Thyroid gland (tissue), 4 donors: Measurements from ENCODE around the gene SFTPA1. TPM values are rescaled to one million over a fixed set of nuclear protein-coding genes. Genes with fewer than 3 reads are reported as not detected.
A peak's percentile ranks its signal among the peaks of the same experiment; 100 is the strongest.
"Not testable (repeated sequence)": the region's sequence is repeated elsewhere in the genome, so short reads cannot be mapped to it uniquely, and the experiment has no call there.

ENCODE experiments used
- DNase-seq, 2 donors: peaks; one replicate each; pipeline ENCODE4 v3.0.0-alpha.2; 2019
- H3K27ac ChIP-seq, 3 donors: fragments of 200-600 bp; sonication (generic); 1 replicate in 2 of 3; 2 replicates in 1 of 3; pipeline ENCODE4 v1.5.1; 2016 to 2019; ENCODE audit warnings: mild to moderate bottlenecking in 1 of 3, moderate library complexity in 1 of 3
- H3K27me3 ChIP-seq: fragments of 200-600 bp; sonication (generic); one replicate; pipeline ENCODE4 v1.5.1; 2019
- H3K36me3 ChIP-seq, 2 donors: fragments of 200-600 bp; sonication (generic); one replicate each; pipeline ENCODE4 v1.5.1; 2016 to 2019
- H3K4me1 ChIP-seq, 2 donors: fragments of 200-600 bp; sonication (generic); one replicate each; pipeline ENCODE4 v1.5.1; 2017 to 2019
- H3K4me3 ChIP-seq, 3 donors: fragments of 200-600 bp; sonication (generic); replicated peaks in 1 of 3; 1 replicate in 2 of 3; 2 replicates in 1 of 3; pipeline ENCODE4 v1.5.1; 2016; ENCODE audit warnings: mild to moderate bottlenecking in 1 of 3
- H3K9me3 ChIP-seq: fragments of 200-600 bp; sonication (generic); one replicate; pipeline ENCODE4 v1.5.1; 2017
- POLR2A ChIP-seq, 2 donors: fragments of 450-650 bp; IDR thresholded peaks; one replicate each; pipeline ENCODE4 v1.6.1; 2017; ENCODE audit warnings: antibody characterized with exemption in 2 of 2, mild to moderate bottlenecking in 2 of 2, moderate library complexity in 1 of 2
- WGBS, 2 donors: methylation state at CpG; one replicate each; pipeline ENCODE4 v1.1.5; 2017; 5-methylcytosine and 5-hydroxymethylcytosine counted together
- intact Hi-C: fragments of 100-400 bp; cut with DNase I; formaldehyde crosslinking; loops from one replicate; pipeline ENCODE4 v1.15.1; 2023
- total RNA-seq, 4 donors: library from RNA; depleted of rRNA; stranded (reverse); fragments of >200 nt; gene quantifications; one replicate each; pipeline ENCODE4 v1.2.3, GENCODE V29; 2016
- TF ChIP-seq, protein P1 (sequence below), 6 experiments: fragments of 200-600 bp in 3 of 6; fragments of 450-650 bp in 3 of 6; sonication (generic) in 3 of 6; IDR thresholded peaks; one replicate each; pipeline ENCODE4 v1.5.1; 2016 to 2019; ENCODE audit warnings: antibody characterized with exemption in 6 of 6, mild to moderate bottlenecking in 2 of 6, inconsistent platforms in 1 of 6, moderate library complexity in 1 of 6

The SFTPA1 gene
- total RNA-seq, 4 donors from 2014 or later = not detected

DNA sequence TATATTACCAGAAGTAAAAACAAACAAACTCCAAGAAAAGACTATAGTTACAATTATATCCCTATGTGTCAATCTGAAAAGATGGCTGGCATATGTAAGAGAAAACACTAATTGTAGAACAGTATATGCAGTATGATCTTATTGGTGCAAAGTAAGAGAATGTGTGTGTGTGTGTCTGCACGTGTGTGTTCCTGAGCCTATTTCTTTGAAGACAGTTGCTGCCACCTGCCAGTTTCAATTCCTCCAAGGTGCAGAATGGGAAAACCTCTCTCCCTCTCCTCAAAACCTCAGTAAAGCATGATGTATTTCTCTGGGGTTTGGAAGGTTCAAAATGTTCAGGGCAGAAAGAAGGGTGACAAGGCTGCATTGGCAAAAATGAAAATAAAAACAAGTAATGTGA lies 8.8 kb upstream of the SFTPA1 start:
- no peak for DNase-seq
- Histone ChIP-seq H3K27ac (no peak overlapping the region), H3K4me1 (no peaks in the 10 kb centered on the region), H3K9me3 (no peaks in the 10 kb centered on the region), H3K4me3 (no peak overlapping the region), H3K36me3 (no peaks in the 10 kb centered on the region), H3K27me3 (no peaks in the 10 kb centered on the region)
- intact Hi-C loops = no loop called here
- 46 to 47% methylated on average over 1 of the region's 1 CpG for WGBS, 2 donors
- TF ChIP-seq, protein P1, sequence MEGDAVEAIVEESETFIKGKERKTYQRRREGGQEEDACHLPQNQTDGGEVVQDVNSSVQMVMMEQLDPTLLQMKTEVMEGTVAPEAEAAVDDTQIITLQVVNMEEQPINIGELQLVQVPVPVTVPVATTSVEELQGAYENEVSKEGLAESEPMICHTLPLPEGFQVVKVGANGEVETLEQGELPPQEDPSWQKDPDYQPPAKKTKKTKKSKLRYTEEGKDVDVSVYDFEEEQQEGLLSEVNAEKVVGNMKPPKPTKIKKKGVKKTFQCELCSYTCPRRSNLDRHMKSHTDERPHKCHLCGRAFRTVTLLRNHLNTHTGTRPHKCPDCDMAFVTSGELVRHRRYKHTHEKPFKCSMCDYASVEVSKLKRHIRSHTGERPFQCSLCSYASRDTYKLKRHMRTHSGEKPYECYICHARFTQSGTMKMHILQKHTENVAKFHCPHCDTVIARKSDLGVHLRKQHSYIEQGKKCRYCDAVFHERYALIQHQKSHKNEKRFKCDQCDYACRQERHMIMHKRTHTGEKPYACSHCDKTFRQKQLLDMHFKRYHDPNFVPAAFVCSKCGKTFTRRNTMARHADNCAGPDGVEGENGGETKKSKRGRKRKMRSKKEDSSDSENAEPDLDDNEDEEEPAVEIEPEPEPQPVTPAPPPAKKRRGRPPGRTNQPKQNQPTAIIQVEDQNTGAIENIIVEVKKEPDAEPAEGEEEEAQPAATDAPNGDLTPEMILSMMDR (IDR thresholded peaks at IDR 0.05) = no peak
- TF ChIP-seq POLR2A (IDR thresholded peaks at IDR 0.05) = no peak

DNA sequence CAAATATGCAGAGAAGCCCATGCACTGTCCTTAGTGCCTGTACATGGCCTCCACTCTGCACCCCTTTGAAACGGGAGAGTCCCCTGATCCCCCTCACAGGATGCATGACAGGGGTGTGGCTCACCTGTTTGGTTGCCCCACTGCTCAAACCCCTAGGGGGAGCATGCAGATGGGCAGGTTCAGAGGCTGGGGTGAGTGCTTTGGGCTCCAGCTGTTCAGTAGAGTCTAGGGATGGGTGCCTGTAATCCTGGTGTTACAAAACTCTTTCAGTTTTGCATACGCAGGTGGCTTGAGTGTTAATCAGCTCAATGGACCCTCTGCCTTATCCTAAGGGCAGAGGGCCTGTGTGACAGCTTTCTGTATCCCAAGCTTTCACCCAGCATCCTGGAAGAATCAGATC lies 7.8 kb upstream of the SFTPA1 start:
- WGBS, 2 donors = 44 to 69% methylated on average over 2 of the region's 2 CpGs
- H3K27ac ChIP-seq = no peak overlapping the region

DNA sequence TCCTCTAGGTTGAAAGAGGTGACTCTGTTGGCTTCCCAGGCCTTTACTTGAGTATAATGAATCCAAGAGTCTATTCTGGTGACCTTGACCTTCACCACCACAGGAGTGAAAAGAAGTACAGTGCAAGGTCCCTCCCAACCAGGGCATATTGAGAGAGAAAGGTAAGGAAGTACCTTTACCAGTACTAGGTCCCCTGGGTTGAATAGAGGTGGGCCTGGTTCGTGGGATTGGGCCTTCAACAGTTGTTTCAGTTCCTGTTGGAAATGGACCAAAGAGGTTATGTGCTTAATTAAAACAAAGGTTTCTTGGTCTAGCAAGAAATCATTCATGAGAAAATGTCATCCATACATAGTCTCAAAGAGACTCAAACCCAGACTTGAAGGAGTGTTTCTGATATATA lies 6.4 kb upstream of the SFTPA1 start:
- H3K9me3 ChIP-seq = no peaks in the 10 kb centered on the region
- no peak overlapping the region for H3K4me3 ChIP-seq
- WGBS, 2 donors = 72 to 84% methylated on average over 1 of the region's 1 CpG
- H3K27me3 ChIP-seq = no peaks in the 10 kb centered on the region
- intact Hi-C loops = no loop called here
- H3K36me3 ChIP-seq = no peaks in the 10 kb centered on the region
- no peaks in the 10 kb centered on the region for H3K4me1 ChIP-seq
- H3K27ac ChIP-seq = no peak overlapping the region
- no peak for TF ChIP-seq POLR2A (IDR thresholded peaks at IDR 0.05)
- TF ChIP-seq, protein P1 (IDR thresholded peaks at IDR 0.05) = no peak
- no peak for DNase-seq

More for the DNA sequence above, 7.8 kb upstream of the SFTPA1 start:
- Histone ChIP-seq H3K27me3 (no peaks in the 10 kb centered on the region), H3K4me1 (no peaks in the 10 kb centered on the region), H3K36me3 (no peaks in the 10 kb centered on the region), H3K9me3 (no peaks in the 10 kb centered on the region), H3K4me3 (no peak overlapping the region)
- intact Hi-C loops = no loop called here
- TF ChIP-seq, protein P1 (IDR thresholded peaks at IDR 0.05) = no peak
- TF ChIP-seq POLR2A (IDR thresholded peaks at IDR 0.05) = no peak
- DNase-seq = no peak

DNA sequence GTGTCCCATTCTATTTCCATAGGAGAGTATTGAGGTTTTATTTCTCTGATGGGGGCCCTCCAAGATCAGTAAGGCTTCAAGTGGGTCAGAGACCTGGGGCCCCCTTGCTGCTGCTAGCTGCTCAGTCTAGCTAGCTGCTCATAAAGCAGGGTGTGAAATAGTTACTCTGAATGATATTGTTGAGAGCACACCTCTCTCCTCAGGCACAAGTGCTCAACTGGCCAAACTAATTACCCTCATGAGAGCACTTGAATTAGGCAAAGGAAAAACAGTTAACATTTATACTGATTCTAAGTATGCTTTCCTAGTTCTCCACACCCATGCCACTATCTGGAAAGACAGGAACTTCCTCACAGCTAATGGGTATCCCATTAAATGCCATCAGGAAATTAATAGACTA lies 5.4 kb upstream of the SFTPA1 start:
- Histone ChIP-seq H3K4me3 (no peak overlapping the region), H3K27me3 (no peaks in the 10 kb centered on the region), H3K36me3 (no peaks in the 10 kb centered on the region), H3K9me3 (no peaks in the 10 kb centered on the region), H3K4me1 (no peaks in the 10 kb centered on the region), H3K27ac (no peak overlapping the region)
- no peak for DNase-seq
- TF ChIP-seq POLR2A (IDR thresholded peaks at IDR 0.05) = no peak
- TF ChIP-seq, protein P1 (IDR thresholded peaks at IDR 0.05) = no peak
- intact Hi-C loops = no loop called here

DNA sequence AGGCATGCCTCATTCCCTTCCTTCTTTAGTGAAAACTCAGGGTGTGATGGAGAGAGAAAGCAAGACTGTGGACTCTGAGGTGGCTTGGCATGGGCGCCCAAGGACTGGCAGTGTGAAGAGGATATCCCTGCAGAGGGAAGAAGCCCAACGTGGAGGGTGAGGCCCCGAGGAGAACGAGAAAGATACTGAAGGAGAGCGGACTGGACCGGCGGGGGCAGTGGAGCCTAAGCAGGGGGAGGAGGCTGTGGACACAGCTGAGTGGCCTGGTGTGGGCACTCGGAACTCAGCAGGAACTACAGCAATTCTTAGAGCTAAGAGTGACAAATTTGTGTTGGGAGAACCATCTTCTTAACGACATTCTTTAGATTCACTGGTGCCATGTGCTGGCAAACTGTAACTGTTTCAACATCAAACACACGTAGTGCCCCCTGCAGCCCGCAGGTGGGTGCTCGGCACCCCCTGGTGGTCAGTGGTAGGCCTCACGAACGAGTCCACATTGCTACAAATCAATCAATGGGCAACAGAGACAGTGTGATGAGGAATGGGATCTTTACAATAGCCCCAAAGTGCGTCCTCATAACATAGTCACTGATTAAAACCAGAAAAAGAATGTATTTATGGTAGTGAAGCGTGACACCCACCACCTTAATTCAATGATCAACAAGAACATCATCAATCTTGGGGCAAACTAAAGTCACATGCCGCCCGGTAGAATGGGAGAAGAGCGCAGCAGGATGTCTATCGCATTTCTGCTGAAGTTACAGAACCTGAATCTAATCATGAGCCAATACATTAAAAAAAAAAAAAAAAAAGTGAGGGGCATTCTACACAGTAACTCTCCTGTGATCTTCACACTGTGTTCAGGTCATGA lies 2.0 kb upstream of the SFTPA1 start:
- no peaks in the 10 kb centered on the region for H3K9me3 ChIP-seq
- no peaks in the 10 kb centered on the region for H3K4me1 ChIP-seq
- H3K27me3 ChIP-seq = no peaks in the 10 kb centered on the region
- TF ChIP-seq POLR2A (IDR thresholded peaks at IDR 0.05) = no peak
- TF ChIP-seq, protein P1 (IDR thresholded peaks at IDR 0.05) = peak; percentile 18 to 57 (median 43)
- intact Hi-C loops = no loop called here
- peak; percentile 44 to 50 for DNase-seq
- whole genome bisulfite sequencing, 2 donors = 51 to 52% methylated on average over 20 of the region's 20 CpGs
- H3K27ac ChIP-seq = no peak overlapping the region
- H3K4me3 ChIP-seq = no peak overlapping the region
- no peaks in the 10 kb centered on the region for H3K36me3 ChIP-seq

DNA sequence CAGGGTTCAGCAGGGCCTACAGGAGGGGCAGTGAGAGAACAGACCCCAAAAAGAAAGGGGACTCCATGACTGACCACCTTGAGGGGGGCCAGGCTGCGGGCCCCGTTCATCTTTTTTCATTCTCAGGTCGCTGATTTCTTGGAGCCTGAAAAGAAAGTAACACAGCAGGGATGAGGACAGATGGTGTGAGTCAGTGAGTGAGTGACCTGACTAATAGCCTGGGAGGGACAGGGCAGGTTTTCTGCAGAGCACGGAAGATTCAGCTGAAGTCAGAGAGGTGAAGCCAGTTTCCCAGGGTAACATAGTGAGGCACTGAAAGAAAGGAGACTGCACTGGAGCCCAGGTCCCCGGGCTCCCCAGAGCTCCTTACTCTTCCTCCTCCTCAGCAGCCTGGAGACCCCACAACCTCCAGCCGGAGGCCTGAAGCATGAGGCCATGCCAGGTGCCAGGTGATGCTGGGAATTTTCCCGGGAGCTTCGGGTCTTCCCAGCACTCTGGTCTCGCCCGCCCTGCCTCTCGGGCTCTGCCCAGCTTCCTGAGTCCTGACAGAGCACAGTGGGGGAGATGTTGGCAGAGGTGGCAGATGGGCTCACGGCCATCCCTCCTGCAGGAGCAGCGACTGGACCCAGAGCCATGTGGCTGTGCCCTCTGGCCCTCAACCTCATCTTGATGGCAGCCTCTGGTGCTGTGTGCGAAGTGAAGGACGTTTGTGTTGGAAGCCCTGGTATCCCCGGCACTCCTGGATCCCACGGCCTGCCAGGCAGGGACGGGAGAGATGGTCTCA lies 646 bp downstream of the SFTPA1 start:
- H3K9me3 ChIP-seq, intact Hi-C loops, H3K27me3 ChIP-seq, H3K4me1 ChIP-seq, H3K4me3 ChIP-seq, H3K36me3 ChIP-seq, DNase-seq, H3K27ac ChIP-seq: not testable (repeated sequence)
- WGBS, 2 donors = 87 to 91% methylated on average over 6 to 10 of the region's 18 CpGs
